HEK293 (cell line): ENCODE results near the gene KIF23.
A peak's percentile ranks its signal among the peaks of the same experiment; 100 is the strongest.

Experiments
- CTCF ChIA-PET: fragments of 350-600 bp; formaldehyde crosslinking; extraction: SDS; loops from one replicate; lab custom pipeline; 2021; ENCODE audit warnings: antibody characterized with exemption; lab: Yijun Ruan, JAX
- POLR2A ChIA-PET: fragments of 300-600 bp; formaldehyde crosslinking; extraction: SDS; loops from one replicate; lab custom pipeline; 2020; ENCODE audit warnings: antibody characterized with exemption, inconsistent platforms; lab: Yijun Ruan, JAX
- H3K27ac ChIP-seq: fragments of 200-500 bp; sonication (Bioruptor generic); 2 replicates; pipeline ENCODE4 v1.5.1; 2014; ENCODE audit warnings: low read depth, low read length, control low read depth, inconsistent platforms; ENCODE audit errors: extremely low read depth
- H3K36me3 ChIP-seq, 2 experiments: fragments of 200-500 bp in 1 of 2; sonication (Bioruptor generic) in 1 of 2; 1 replicate in 1 of 2; 2 replicates in 1 of 2; pipeline ENCODE4 v1.5.1; 2014 to 2017; ENCODE audit warnings: inconsistent platforms in 2 of 2, low read length in 2 of 2; ENCODE audit not compliant: control insufficient read depth in 2 of 2, insufficient read depth in 1 of 2
- H3K4me1 ChIP-seq: fragments of 200-500 bp; sonication (Bioruptor generic); 2 replicates; pipeline ENCODE4 v1.5.1; 2014; ENCODE audit warnings: mild to moderate bottlenecking, low read length, inconsistent platforms; ENCODE audit not compliant: control insufficient read depth, insufficient read depth
- H3K4me3 ChIP-seq: 2 replicates; pipeline ENCODE4 v1.5.1; 2011; ENCODE audit warnings: low read depth, mild to moderate bottlenecking, control low read depth, low read length, moderate library complexity
- H3K9me3 ChIP-seq: fragments of 200-500 bp; sonication (Bioruptor generic); 2 replicates; pipeline ENCODE4 v1.5.1; 2014; ENCODE audit warnings: low read depth, low read length, inconsistent platforms; ENCODE audit not compliant: control insufficient read depth, insufficient read depth
- INSM2 ChIP-seq: fragments of 450-650 bp; formaldehyde crosslinking; IDR thresholded peaks from 2 replicates; pipeline ENCODE4 v1.5.1; 2016; ENCODE audit warnings: missing biosample characterization, missing genetic modification characterization
- KLF1 ChIP-seq: fragments of 450-650 bp; formaldehyde crosslinking; IDR thresholded peaks from 2 replicates; pipeline ENCODE4 v1.5.1; 2016; ENCODE audit warnings: missing biosample characterization, missing genetic modification characterization
- OSR2 ChIP-seq: fragments of 450-650 bp; formaldehyde crosslinking; IDR thresholded peaks from 2 replicates; pipeline ENCODE4 v1.5.1; 2016; ENCODE audit warnings: missing biosample characterization, missing genetic modification characterization
- PATZ1 ChIP-seq: fragments of 450-650 bp; formaldehyde crosslinking; IDR thresholded peaks from 2 replicates; pipeline ENCODE4 v1.5.1; 2016; ENCODE audit warnings: missing biosample characterization, missing genetic modification characterization
- PRDM1 ChIP-seq: fragments of 450-650 bp; formaldehyde crosslinking; IDR thresholded peaks from 2 replicates; pipeline ENCODE4; 2016; ENCODE audit warnings: missing biosample characterization, missing genetic modification characterization
- REPIN1 ChIP-seq: fragments of 450-650 bp; formaldehyde crosslinking; IDR thresholded peaks from 2 replicates; pipeline ENCODE4 v1.5.1; 2017; ENCODE audit warnings: missing biosample characterization, missing genetic modification characterization, low read depth
- ZNF10 ChIP-seq: fragments of 450-650 bp; formaldehyde crosslinking; IDR thresholded peaks from 2 replicates; pipeline ENCODE4 v1.5.1; 2017; ENCODE audit warnings: missing biosample characterization, missing genetic modification characterization
- ZNF140 ChIP-seq: fragments of 450-650 bp; formaldehyde crosslinking; IDR thresholded peaks from 2 replicates; pipeline ENCODE4 v1.5.1; 2016; ENCODE audit warnings: missing biosample characterization, missing genetic modification characterization
- ZNF174 ChIP-seq: fragments of 450-650 bp; formaldehyde crosslinking; IDR thresholded peaks from 2 replicates; pipeline ENCODE4 v1.5.0; 2017; ENCODE audit warnings: missing biosample characterization, mild to moderate bottlenecking, missing genetic modification characterization
- ZNF324 ChIP-seq: fragments of 450-650 bp; formaldehyde crosslinking; IDR thresholded peaks from 2 replicates; pipeline ENCODE4 v1.5.1; 2016; ENCODE audit warnings: missing biosample characterization, missing genetic modification characterization
- ZNF366 ChIP-seq: fragments of 450-650 bp; formaldehyde crosslinking; conservative IDR thresholded peaks from 2 replicates; pipeline ENCODE4 v1.5.1; 2016; ENCODE audit warnings: missing biosample characterization, missing genetic modification characterization
- ZNF501 ChIP-seq: fragments of 450-650 bp; formaldehyde crosslinking; IDR thresholded peaks from 2 replicates; pipeline ENCODE4 v1.5.1; 2016; ENCODE audit warnings: missing biosample characterization, missing genetic modification characterization
- ZNF544 ChIP-seq: fragments of 450-650 bp; formaldehyde crosslinking; IDR thresholded peaks from 2 replicates; pipeline ENCODE4 v1.5.0; 2017; ENCODE audit warnings: missing biosample characterization, missing genetic modification characterization
- ZNF76 ChIP-seq: fragments of 450-650 bp; formaldehyde crosslinking; IDR thresholded peaks from 2 replicates; pipeline ENCODE4; 2016; ENCODE audit warnings: low read depth, missing biosample characterization, missing genetic modification characterization, borderline replicate concordance
- ZNF768 ChIP-seq: fragments of 450-650 bp; formaldehyde crosslinking; IDR thresholded peaks from 2 replicates; pipeline ENCODE4 v1.5.1; 2018; ENCODE audit warnings: missing biosample characterization, mild to moderate bottlenecking, missing genetic modification characterization
- ZNF830 ChIP-seq: fragments of 450-650 bp; IDR thresholded peaks from 2 replicates; pipeline ENCODE4 v1.5.0; 2018; ENCODE audit warnings: missing biosample characterization, missing genetic modification characterization, low read depth, mild to moderate bottlenecking, moderate library complexity
- ZNF843 ChIP-seq: fragments of 450-650 bp; formaldehyde crosslinking; IDR thresholded peaks from 2 replicates; pipeline ENCODE4 v1.5.1; 2016; ENCODE audit warnings: missing biosample characterization, missing genetic modification characterization
- ZSCAN18 ChIP-seq: fragments of 450-650 bp; formaldehyde crosslinking; IDR thresholded peaks from 2 replicates; pipeline ENCODE4 v1.5.1; 2016; ENCODE audit warnings: missing biosample characterization, missing genetic modification characterization
- ZSCAN5A ChIP-seq: fragments of 450-650 bp; formaldehyde crosslinking; IDR thresholded peaks from 2 replicates; pipeline ENCODE4 v1.5.1; 2016; ENCODE audit warnings: missing biosample characterization, missing genetic modification characterization
- TF ChIP-seq, protein P1 (sequence below): fragments of 450-650 bp; formaldehyde crosslinking; IDR thresholded peaks from 2 replicates; pipeline ENCODE4 v1.5.1; 2016; ENCODE audit warnings: missing biosample characterization, missing genetic modification characterization
- TF ChIP-seq, protein P2 (sequence below): fragments of 450-650 bp; formaldehyde crosslinking; IDR thresholded peaks from 2 replicates; pipeline ENCODE4 v1.5.1; 2016; ENCODE audit warnings: missing biosample characterization, missing genetic modification characterization
- TF ChIP-seq, protein P3 (sequence below): fragments of 450-650 bp; formaldehyde crosslinking; IDR thresholded peaks from 2 replicates; pipeline ENCODE4 v1.5.1; 2016; ENCODE audit warnings: missing biosample characterization, missing genetic modification characterization

Gene KIF23

DNA sequence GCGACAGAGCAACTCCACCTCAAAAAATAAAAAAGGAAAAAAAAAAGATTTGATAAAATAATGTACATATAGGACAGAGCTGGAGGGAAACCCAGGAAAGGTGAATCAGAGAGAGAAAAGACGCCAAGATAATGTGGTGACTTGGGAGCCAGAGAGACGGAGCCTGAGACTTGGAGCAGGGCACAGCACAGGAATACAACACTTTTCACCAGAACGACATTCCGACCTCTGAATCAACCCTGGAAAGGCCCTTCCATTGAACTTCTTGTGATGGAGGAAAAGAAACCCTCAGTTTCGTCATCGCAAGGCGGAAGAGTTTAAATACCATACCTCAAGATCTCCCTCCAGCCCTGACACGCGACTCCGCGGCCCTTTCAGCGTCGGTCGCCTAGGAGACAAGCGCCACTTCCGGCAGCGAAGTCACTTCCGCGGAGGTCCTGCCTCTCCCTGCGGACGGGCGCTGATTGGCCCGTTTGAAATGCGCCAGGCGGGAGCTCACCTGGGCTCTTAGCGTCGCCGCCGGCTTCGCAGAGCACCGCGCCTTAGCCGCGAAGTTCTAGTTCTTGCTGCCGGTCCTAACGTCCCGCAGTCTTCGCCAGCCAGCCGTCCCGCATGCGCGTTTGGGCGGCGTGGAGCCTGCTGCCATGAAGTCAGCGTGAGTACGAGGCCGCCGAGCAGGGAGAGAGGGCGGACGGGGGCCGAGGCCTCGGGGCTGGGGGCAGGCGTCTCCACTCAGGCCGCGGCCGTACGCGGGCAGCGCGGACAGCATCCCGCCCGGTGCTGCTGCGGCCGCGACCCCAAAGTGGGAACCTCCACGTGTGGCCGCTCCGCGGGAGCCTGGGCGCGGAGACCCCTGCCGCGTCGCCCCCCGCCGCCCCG lies at the start of gene KIF23 (continued):
- TF ChIP-seq ZNF843 (tag by site-specific recombination) (peak; percentile 18; the same call in 1 of the 2 replicates), INSM2 (peak; percentile 61)

DNA sequence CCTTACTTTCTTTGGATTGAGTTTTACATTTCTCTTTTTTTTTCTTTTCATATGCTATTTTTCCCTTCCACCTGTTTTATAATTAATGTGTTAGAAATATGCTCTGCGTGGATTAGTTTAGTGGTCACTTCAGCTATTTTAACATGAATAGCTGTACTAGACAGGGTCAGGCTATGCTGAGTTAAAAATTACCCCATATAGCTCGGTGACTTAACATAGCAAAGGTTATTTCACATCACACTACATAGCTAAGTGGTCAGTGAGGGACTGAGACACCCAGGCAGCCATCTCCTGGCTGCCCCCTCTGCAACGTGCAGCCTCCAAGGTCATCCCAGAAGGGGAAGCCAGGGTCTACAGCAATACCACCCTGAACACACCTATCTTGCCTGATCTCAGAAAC lies 46.9 kb upstream of the KIF23 start:
- Histone ChIP-seq H3K4me3 (no peak overlapping the region), H3K9me3 (no peaks in the 10 kb centered on the region), H3K27ac (no peak overlapping the region), H3K36me3 (no peaks in the 10 kb centered on the region), H3K4me1 (no peaks in the 10 kb centered on the region)
- CTCF ChIA-PET, result no interaction called here
- POLR2A ChIA-PET, result no interaction called here
- TF ChIP-seq, protein P1, sequence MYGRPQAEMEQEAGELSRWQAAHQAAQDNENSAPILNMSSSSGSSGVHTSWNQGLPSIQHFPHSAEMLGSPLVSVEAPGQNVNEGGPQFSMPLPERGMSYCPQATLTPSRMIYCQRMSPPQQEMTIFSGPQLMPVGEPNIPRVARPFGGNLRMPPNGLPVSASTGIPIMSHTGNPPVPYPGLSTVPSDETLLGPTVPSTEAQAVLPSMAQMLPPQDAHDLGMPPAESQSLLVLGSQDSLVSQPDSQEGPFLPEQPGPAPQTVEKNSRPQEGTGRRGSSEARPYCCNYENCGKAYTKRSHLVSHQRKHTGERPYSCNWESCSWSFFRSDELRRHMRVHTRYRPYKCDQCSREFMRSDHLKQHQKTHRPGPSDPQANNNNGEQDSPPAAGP, result no peak
- TF ChIP-seq PRDM1 (tag by site-specific recombination) (no peak), OSR2 (no peak), ZSCAN5A (no peak), ZNF830 (tag by site-specific recombination) (no peak), ZSCAN18 (tag by site-specific recombination) (no peak), ZNF544 (tag by site-specific recombination) (no peak)
- TF ChIP-seq, protein P2, sequence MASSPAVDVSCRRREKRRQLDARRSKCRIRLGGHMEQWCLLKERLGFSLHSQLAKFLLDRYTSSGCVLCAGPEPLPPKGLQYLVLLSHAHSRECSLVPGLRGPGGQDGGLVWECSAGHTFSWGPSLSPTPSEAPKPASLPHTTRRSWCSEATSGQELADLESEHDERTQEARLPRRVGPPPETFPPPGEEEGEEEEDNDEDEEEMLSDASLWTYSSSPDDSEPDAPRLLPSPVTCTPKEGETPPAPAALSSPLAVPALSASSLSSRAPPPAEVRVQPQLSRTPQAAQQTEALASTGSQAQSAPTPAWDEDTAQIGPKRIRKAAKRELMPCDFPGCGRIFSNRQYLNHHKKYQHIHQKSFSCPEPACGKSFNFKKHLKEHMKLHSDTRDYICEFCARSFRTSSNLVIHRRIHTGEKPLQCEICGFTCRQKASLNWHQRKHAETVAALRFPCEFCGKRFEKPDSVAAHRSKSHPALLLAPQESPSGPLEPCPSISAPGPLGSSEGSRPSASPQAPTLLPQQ (tag by site-specific recombination), result no peak

GRCh38 chr15:69369631-69370030 lies 44.5 kb upstream of the KIF23 start:
- ChIA-PET CTCF (interaction anchor here (0.5 to 1.1 kb wide), 5 partner anchors 26 to 337 kb away, joined by 3 to 6 read pairs (median 4); no protein-coding TSS in a partner anchor), POLR2A (interaction anchor here (0.7 kb wide), 1 partner anchor 1162 kb away, joined by 3 read pairs; no protein-coding TSS in a partner anchor)
- Histone ChIP-seq H3K4me3 (no peak overlapping the region), H3K4me1 (no peaks in the 10 kb centered on the region), H3K36me3 (no peaks in the 10 kb centered on the region), H3K27ac (no peak overlapping the region), H3K9me3 (no peaks in the 10 kb centered on the region)
- TF ChIP-seq ZNF10 (tag by site-specific recombination) (no peak), REPIN1 (tag by site-specific recombination) (no peak), ZNF843 (tag by site-specific recombination) (no peak), ZNF174 (tag by site-specific recombination) (no peak), KLF1 (tag by site-specific recombination) (no peak), ZNF501 (no peak), ZNF366 (no peak), ZNF76 (tag by site-specific recombination) (no peak), ZNF140 (tag by site-specific recombination) (no peak), PATZ1 (tag by site-specific recombination) (no peak), ZNF544 (tag by site-specific recombination) (no peak), ZNF324 (no peak), ZNF768 (tag by site-specific recombination) (no peak)
- TF ChIP-seq, protein P3, sequence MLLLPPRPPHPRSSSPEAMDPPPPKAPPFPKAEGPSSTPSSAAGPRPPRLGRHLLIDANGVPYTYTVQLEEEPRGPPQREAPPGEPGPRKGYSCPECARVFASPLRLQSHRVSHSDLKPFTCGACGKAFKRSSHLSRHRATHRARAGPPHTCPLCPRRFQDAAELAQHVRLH, result no peak
